A549 treated with DMSO at 1 μM for 4 hours (cell line): Measurements from ENCODE around the gene CCL5. TPM values are rescaled to one million over a fixed set of nuclear protein-coding genes. Genes with fewer than 3 reads are reported as not detected.

Source experiments
- total RNA-seq: library from RNA; stranded (reverse); fragments of 200-300 nt; extraction: Qiagen RNA extraction; gene quantifications from 5 replicates; pipeline ENCODE4 v1.2.3, GENCODE V29; 2022; ENCODE audit warnings: low read depth

Gene CCL5
- total RNA-seq, result 1.6 to 2.1 TPM (median 1.6 TPM) in 5 replicates

DNA sequence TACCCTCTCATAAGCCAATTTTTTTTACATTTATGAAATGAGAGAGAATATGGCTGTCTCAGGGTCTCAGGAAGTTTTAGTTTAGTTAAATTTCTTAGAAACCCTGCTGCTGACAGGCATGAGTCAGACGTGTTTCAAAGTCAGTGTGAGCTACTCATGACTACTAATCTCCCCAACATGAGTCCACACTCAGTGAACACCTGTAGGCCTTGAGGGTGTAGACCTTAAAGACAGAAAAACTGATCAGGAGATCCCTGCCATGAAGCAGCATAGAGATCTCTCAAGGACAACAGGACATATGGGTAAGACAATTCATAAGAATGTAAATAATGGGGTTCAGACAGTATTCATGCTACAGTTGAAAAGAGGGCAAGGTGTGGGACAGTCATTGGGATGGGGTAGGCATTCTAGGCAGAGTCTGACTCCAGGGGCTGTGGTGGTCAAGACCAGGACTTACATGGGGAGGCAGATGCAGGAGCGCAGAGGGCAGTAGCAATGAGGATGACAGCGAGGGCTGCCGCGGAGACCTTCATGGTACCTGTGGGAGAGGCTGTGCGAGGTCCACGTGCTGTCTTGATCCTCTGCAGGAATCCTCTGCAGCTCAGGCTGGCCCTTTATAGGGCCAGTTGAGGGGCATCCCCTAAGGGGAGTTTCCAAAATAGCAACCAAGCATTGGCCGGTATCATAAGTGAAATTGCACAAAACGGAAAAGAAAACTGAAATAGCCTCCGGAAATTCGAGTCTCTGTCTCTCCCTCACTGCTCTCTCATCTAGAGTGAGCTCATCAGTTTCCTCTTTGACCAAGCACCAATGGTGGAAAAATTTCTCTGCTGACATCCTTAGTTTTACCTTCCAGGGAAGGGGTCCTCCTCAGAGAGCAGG lies at the start of gene CCL5:
Gene CCL5 (minus strand): TSS at position 588 of the 882 bp plus-strand sequence.

DNA sequence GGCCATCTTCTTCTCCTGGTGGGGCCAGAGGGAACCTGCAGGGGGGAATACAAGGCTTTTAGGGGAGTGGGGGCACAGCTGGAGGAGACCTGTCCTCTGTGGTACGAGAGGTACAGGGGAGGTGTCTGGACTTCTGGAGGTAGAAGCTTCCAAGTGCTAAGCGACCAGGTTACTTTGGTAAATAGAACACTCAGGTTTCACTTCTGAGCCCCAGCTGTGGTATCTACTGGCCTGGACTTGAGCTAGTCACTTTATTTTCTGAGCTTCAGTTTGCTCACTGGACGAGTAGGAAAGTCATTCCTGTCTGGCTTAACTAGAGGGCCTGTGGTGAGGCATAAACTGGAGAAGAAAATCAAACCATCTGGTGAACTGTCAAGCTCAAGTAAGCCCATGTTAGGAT lies 11.4 kb downstream of the CCL5 start, which contains the start of gene HEATR9:
Gene HEATR9 (minus strand): TSS at position 155 of the 400 bp plus-strand sequence. CDS start 149 bp downstream, at position 6.

Other genes starting within 250 kb of the CCL5 start
- 0.06 to 0.13 TPM (median 0.10 TPM) in 4 of 5 replicates, not detected in the other for gene RASL10B, start 148.7 kb downstream of the CCL5 start, total RNA-seq
- gene GAS2L2, start 127.1 kb downstream of the CCL5 start, total RNA-seq, result 0.03 to 0.13 TPM (median 0.07 TPM) in 5 replicates
- gene C17orf50, start 119.5 kb downstream of the CCL5 start, total RNA-seq, result 0.16 to 0.30 TPM (median 0.24 TPM) in 5 replicates
- gene MMP28, start 84.7 kb downstream of the CCL5 start, total RNA-seq, result 4.6 to 7.2 TPM (median 6.0 TPM) in 5 replicates
- 212 to 223 TPM (median 214 TPM) in 5 replicates for gene TAF15, start 70.9 kb downstream of the CCL5 start, total RNA-seq
- gene HEATR9, start 11.5 kb downstream of the CCL5 start, total RNA-seq, result not detected in 5 replicates
- 2.1 to 4.0 TPM (median 3.1 TPM) in 5 replicates for gene RDM1, start 50.4 kb upstream of the CCL5 start, total RNA-seq
- not detected in 5 replicates for gene LYZL6, start 63.4 kb upstream of the CCL5 start, total RNA-seq
- not detected in 5 replicates for gene CCL16, start 101.1 kb upstream of the CCL5 start, total RNA-seq
- not detected in 5 replicates for gene CCL14, start 106.4 kb upstream of the CCL5 start, total RNA-seq
- 0.09 TPM in 1 of 5 replicates, not detected in the others for gene CCL15, start 121.2 kb upstream of the CCL5 start, total RNA-seq
- not detected in 5 replicates for gene CCL23, start 137.6 kb upstream of the CCL5 start, total RNA-seq
- not detected in 5 replicates for gene CCL18, start 183.9 kb upstream of the CCL5 start, total RNA-seq
- gene CCL3, start 209.8 kb upstream of the CCL5 start, total RNA-seq, result not detected in 5 replicates
- gene CCL4, start 223.5 kb upstream of the CCL5 start, total RNA-seq, result not detected in 5 replicates